Activated CD4-positive, alpha-beta memory T cell treated with anti-CD3 and anti-CD28 coated beads, Interleukin-2, amount 10 ng/mL, durations not matched to agents 7 days and 5 days (primary cell): ENCODE results near the gene ZC3H7A. TPM values are rescaled to one million over a fixed set of nuclear protein-coding genes. Genes with fewer than 3 reads are reported as not detected.

Source experiments
- CTCF ChIA-PET: fragments of 350-600 bp; sonication (Branson Sonifier 250); formaldehyde crosslinking; loops from one replicate; lab custom pipeline; 2021; ENCODE audit warnings: antibody characterized with exemption, inconsistent platforms; lab: Charles Lee
- POLR2A ChIA-PET: fragments of 350-600 bp; sonication (Branson Sonifier 250); formaldehyde crosslinking; loops from one replicate; lab custom pipeline; 2021; ENCODE audit warnings: antibody characterized with exemption; lab: Charles Lee
- DNase-seq: peaks from one replicate; pipeline ENCODE4 v3.0.0-alpha.2; 2020
- H3K27ac Mint-ChIP-seq: one replicate; pipeline ENCODE4 v1.8.0; 2021; ENCODE audit warnings: mild to moderate bottlenecking, mixed read lengths
- H3K27me3 Mint-ChIP-seq: one replicate; pipeline ENCODE4 v1.8.0; 2021; ENCODE audit warnings: mixed read lengths
- H3K36me3 Mint-ChIP-seq: one replicate; pipeline ENCODE4 v1.8.0; 2021; ENCODE audit warnings: low read depth, mixed read lengths
- H3K4me1 Mint-ChIP-seq: one replicate; pipeline ENCODE4 v1.8.0; 2021; ENCODE audit warnings: mixed read lengths
- H3K4me3 Mint-ChIP-seq: one replicate; pipeline ENCODE4 v1.8.0; 2021; ENCODE audit warnings: mild to moderate bottlenecking, mixed read lengths
- H3K9me3 Mint-ChIP-seq: one replicate; pipeline ENCODE4 v1.8.0; 2021; ENCODE audit warnings: mixed read lengths
- total RNA-seq, 2 experiments: library from RNA; stranded (reverse); gene quantifications; one replicate each; pipeline ENCODE4 v1.2.3, GENCODE V29; 2021

The ZC3H7A gene
- total RNA-seq, 2 experiments from 2014 or later, result 68.9 to 70.9 TPM

DNA sequence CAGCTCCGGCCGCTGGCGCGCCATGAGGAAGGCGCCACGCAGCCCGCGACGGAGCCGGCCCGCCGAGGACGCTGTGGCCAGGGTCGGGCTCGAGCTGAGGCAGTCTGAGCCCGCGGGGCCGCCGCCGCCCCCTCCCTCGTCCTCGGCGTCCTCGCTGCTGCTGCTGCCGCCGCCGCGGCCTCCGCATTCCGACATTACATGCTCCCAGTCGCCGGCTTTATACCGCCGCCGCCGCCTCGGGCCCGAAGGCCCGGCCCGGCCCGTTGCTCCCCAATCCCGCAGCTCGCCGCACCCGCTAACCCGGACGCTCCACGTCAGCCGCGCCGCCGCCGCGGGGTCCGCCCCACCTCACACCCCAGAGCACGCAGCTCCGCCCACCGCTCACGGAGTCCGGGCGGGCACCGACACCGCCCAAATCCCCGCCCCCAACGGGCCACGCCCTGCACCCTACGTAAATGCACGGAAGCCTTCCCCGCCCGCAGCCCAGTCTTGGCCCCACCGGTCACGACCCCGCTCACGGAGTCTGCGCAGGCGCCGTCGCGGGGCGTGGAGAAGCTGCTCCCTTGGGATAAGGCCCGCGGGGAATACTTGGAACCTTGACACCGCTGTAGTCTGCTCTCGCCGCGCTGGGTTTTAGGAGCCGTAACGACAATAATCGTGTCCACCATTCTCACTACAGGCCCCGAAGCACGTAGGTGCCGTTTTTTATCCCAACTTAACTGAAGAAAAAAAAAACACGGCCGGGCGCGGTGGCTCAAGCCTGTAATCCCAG lies 54.3 kb downstream of the ZC3H7A start, which contains the start of gene TXNDC11:
TSS of gene TXNDC11 (minus strand) at position 322 of the 772 bp plus-strand sequence. CDS start at position 195, 127 bp downstream.
- peak within 1 kb of the TSS; percentile 86 for H3K4me3 Mint-ChIP-seq
- peaks cover 53% of the 10 kb centered on the region for H3K4me1 Mint-ChIP-seq

GRCh38 chr16:11742093-11742535 lies 54.9 kb downstream of the ZC3H7A start:
- DNase-seq, result peak; percentile 64
- Mint-ChIP-seq H3K36me3 (peaks cover 39% of the 10 kb centered on the region), H3K4me3 (peak overlapping the region; percentile 84), H3K4me1 (peaks cover 54% of the 10 kb centered on the region), H3K27me3 (no peaks in the 10 kb centered on the region), H3K27ac (peak overlapping the region; percentile 79), H3K9me3 (no peaks in the 10 kb centered on the region)
- ChIA-PET CTCF (interaction anchor here (1.0 to 4.2 kb wide), 7 partner anchors 30 to 174 kb away, joined by 3 to 30 read pairs (median 4); partner anchors contain the start of genes GSPT1 and ZC3H7A), POLR2A (interaction anchor here (0.9 to 6.9 kb wide), 37 partner anchors 9 to 800 kb away, joined by 3 to 113 read pairs (median 5); partner anchors contain the start of genes DEXI, GSPT1, RSL1D1 and ZC3H7A)

More for the DNA sequence above, 54.3 kb downstream of the ZC3H7A start, which contains the start of gene TXNDC11:
- Mint-ChIP-seq H3K9me3 (no peaks in the 10 kb centered on the region), H3K27ac (peak within 1 kb of the TSS; percentile 92), H3K36me3 (peaks cover 37% of the 10 kb centered on the region), H3K27me3 (no peaks in the 10 kb centered on the region)
- ChIA-PET CTCF (interaction anchor here (1.0 to 4.2 kb wide), 8 partner anchors 20 to 173 kb away, joined by 3 to 30 read pairs (median 4); partner anchors contain the start of genes GSPT1 and ZC3H7A), POLR2A (interaction anchor here (0.9 to 6.9 kb wide), 37 partner anchors 10 to 800 kb away, joined by 3 to 113 read pairs (median 5); partner anchors contain the start of genes DEXI, GSPT1, RSL1D1 and ZC3H7A)
- DNase-seq, result peak; percentile 99

- DNase-seq, result no peak
- Mint-ChIP-seq H3K27ac (peak overlapping the region; percentile 79), H3K9me3 (no peaks in the 10 kb centered on the region), H3K4me1 (peaks cover 65% of the 10 kb centered on the region), H3K27me3 (no peaks in the 10 kb centered on the region), H3K36me3 (peaks cover 53% of the 10 kb centered on the region), H3K4me3 (peak overlapping the region; percentile 84)
- ChIA-PET POLR2A (interaction anchor here (3.2 to 6.9 kb wide), 2 partner anchors 8 to 57 kb away, joined by 41 to 113 read pairs; partner anchors contain the start of gene ZC3H7A), CTCF (interaction anchor here (4.2 kb wide), 1 partner anchor 57 kb away, joined by 30 read pairs; the partner anchor contains the start of gene ZC3H7A)
Measured at GRCh38 chr16:11740567-11740966, 56.5 kb downstream of the ZC3H7A start.

DNA sequence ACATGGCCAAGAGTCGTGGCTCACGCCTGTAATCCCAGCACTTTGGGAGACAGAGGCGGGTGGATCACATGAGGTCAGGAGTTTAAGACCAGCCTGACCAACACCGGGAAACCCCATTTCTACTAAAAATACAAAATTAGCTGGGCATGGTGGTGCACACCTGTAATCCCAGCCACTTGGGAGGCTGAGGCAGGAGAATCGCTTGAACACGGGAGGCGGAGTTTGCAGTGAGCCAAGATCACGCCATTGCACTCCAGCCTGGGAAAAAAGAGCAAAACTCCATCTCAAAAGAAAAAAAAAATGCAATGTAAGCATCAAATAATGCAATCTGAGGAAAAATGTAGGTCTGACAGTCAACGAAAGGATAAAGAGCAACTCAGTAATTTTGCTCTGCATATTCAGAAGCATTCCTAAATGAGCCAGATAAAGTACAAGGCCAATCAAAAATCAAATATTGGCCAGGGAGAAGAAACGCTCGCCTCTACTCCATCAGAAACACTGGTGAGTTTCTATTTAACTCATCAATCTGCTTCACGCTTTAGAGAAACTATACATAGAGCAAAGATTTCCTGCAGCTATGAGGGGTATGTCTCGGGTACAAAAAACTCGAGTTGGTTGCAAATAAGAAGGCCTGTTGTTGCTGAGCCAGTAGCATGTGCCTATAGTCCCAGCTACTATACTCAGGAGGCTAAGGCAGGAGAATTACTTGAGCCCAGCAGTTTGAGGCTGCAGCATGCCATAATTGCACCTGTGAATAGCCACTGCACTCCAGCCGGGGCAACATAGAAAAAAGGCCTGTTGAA lies 58.1 kb downstream of the ZC3H7A start:
- H3K27ac Mint-ChIP-seq, result peak overlapping the region; percentile 63
- H3K36me3 Mint-ChIP-seq, result peaks cover 69% of the 10 kb centered on the region
- peaks cover 73% of the 10 kb centered on the region for H3K4me1 Mint-ChIP-seq
- CTCF ChIA-PET, result interaction anchor here (0.9 to 1.7 kb wide), 3 partner anchors 9 to 329 kb away, joined by 3 to 5 read pairs (median 3); partner anchors contain the start of gene ZC3H7A
- H3K27me3 Mint-ChIP-seq, result no peaks in the 10 kb centered on the region
- POLR2A ChIA-PET, result interaction anchor here (0.7 to 6.9 kb wide), 3 partner anchors 9 to 178 kb away, joined by 3 to 113 read pairs (median 7); partner anchors contain the start of gene ZC3H7A
- H3K9me3 Mint-ChIP-seq, result no peaks in the 10 kb centered on the region
- DNase-seq, result no peak
- H3K4me3 Mint-ChIP-seq, result peak overlapping the region; percentile 84

GRCh38 chr16:11737713-11738112 lies 59.3 kb downstream of the ZC3H7A start:
- H3K4me1 Mint-ChIP-seq, result peaks cover 73% of the 10 kb centered on the region
- POLR2A ChIA-PET, result no interaction called here
- no peaks in the 10 kb centered on the region for H3K9me3 Mint-ChIP-seq
- peaks cover 80% of the 10 kb centered on the region for H3K36me3 Mint-ChIP-seq
- CTCF ChIA-PET, result interaction anchor here (0.6 to 0.9 kb wide), 2 partner anchors 330 to 341 kb away, joined by 3 read pairs; no protein-coding TSS in a partner anchor
- H3K4me3 Mint-ChIP-seq, result no peak overlapping the region
- H3K27ac Mint-ChIP-seq, result no peak overlapping the region
- H3K27me3 Mint-ChIP-seq, result no peaks in the 10 kb centered on the region
- no peak for DNase-seq

- H3K9me3 Mint-ChIP-seq, result no peaks in the 10 kb centered on the region
- ChIA-PET CTCF (no interaction called here), POLR2A (interaction anchor here (0.9 to 1.5 kb wide), 2 partner anchors 9 to 481 kb away, joined by 3 read pairs; partner anchors contain the start of gene SOCS1)
- peaks cover 79% of the 10 kb centered on the region for H3K4me1 Mint-ChIP-seq
- no peak for DNase-seq
- H3K27ac Mint-ChIP-seq, result no peak overlapping the region
- no peaks in the 10 kb centered on the region for H3K27me3 Mint-ChIP-seq
- H3K36me3 Mint-ChIP-seq, result peaks cover 86% of the 10 kb centered on the region
- no peak overlapping the region for H3K4me3 Mint-ChIP-seq
Measured at GRCh38 chr16:11736903-11737302, 60.2 kb downstream of the ZC3H7A start.

GRCh38 chr16:11735787-11736186 lies 61.3 kb downstream of the ZC3H7A start:
- POLR2A ChIA-PET, result interaction anchor here (0.8 to 2.4 kb wide), 4 partner anchors 11 to 480 kb away, joined by 3 to 7 read pairs (median 3); partner anchors contain the start of genes SOCS1 and ZC3H7A
- Mint-ChIP-seq H3K4me3 (no peak overlapping the region), H3K4me1 (peaks cover 79% of the 10 kb centered on the region), H3K27ac (no peak overlapping the region), H3K36me3 (peaks cover 85% of the 10 kb centered on the region), H3K27me3 (no peaks in the 10 kb centered on the region), H3K9me3 (no peaks in the 10 kb centered on the region)
- no peak for DNase-seq
- CTCF ChIA-PET, result interaction anchor here (1.2 kb wide), 1 partner anchor 13 kb away, joined by 3 read pairs; no protein-coding TSS in a partner anchor

DNA sequence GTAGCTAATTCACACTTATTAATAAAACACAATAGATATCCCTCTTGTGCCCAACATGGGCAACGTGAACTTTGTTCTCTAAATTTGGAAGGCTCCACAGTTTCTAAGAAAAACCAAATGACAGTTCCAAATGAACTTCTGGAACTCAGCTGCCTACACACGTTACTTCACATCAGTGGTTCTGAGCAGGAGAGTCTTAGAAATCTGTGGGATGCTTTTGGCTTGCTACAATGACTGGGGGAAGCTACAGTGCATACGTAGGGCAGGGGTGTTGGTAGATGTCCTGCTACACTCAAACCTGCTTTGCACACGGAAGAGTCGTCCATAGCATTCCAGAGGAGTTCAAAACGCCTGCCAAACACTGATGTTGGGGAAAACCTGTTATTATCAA lies 62.4 kb downstream of the ZC3H7A start:
- peak overlapping the region; percentile 37 for H3K27ac Mint-ChIP-seq
- DNase-seq, result no peak
- CTCF ChIA-PET, result interaction anchor here (0.5 to 1.2 kb wide), 2 partner anchors 10 to 11 kb away, joined by 3 read pairs; no protein-coding TSS in a partner anchor
- H3K9me3 Mint-ChIP-seq, result no peaks in the 10 kb centered on the region
- H3K27me3 Mint-ChIP-seq, result no peaks in the 10 kb centered on the region
- no peak overlapping the region for H3K4me3 Mint-ChIP-seq
- POLR2A ChIA-PET, result interaction anchor here (0.7 to 4.5 kb wide), 3 partner anchors 7 to 63 kb away, joined by 3 to 41 read pairs (median 7); partner anchors contain the start of genes TXNDC11 and ZC3H7A
- H3K4me1 Mint-ChIP-seq, result peaks cover 77% of the 10 kb centered on the region
- peaks cover 88% of the 10 kb centered on the region for H3K36me3 Mint-ChIP-seq

- H3K9me3 Mint-ChIP-seq, result no peaks in the 10 kb centered on the region
- H3K4me1 Mint-ChIP-seq, result peaks cover 77% of the 10 kb centered on the region
- ChIA-PET POLR2A (interaction anchor here (0.7 to 4.5 kb wide), 3 partner anchors 8 to 63 kb away, joined by 3 to 41 read pairs (median 7); partner anchors contain the start of genes TXNDC11 and ZC3H7A), CTCF (interaction anchor here (0.5 kb wide), 1 partner anchor 11 kb away, joined by 3 read pairs; no protein-coding TSS in a partner anchor)
- no peaks in the 10 kb centered on the region for H3K27me3 Mint-ChIP-seq
- H3K36me3 Mint-ChIP-seq, result peaks cover 89% of the 10 kb centered on the region
- peak overlapping the region; percentile 37 for H3K27ac Mint-ChIP-seq
- no peak for DNase-seq
- peak overlapping the region; percentile 10 for H3K4me3 Mint-ChIP-seq
Measured at GRCh38 chr16:11734025-11734652, 62.9 kb downstream of the ZC3H7A start.

GRCh38 chr16:11731222-11731621 lies 65.8 kb downstream of the ZC3H7A start:
- H3K27ac Mint-ChIP-seq, result no peak overlapping the region
- DNase-seq, result no peak
- POLR2A ChIA-PET, result interaction anchor here (1.2 to 4.5 kb wide), 2 partner anchors 11 to 196 kb away, joined by 4 to 41 read pairs; partner anchors contain the start of gene TXNDC11
- peaks cover 88% of the 10 kb centered on the region for H3K36me3 Mint-ChIP-seq
- no peaks in the 10 kb centered on the region for H3K27me3 Mint-ChIP-seq
- no peak overlapping the region for H3K4me3 Mint-ChIP-seq
- no peaks in the 10 kb centered on the region for H3K9me3 Mint-ChIP-seq
- CTCF ChIA-PET, result interaction anchor here (2.1 kb wide), 1 partner anchor 17 kb away, joined by 6 read pairs; no protein-coding TSS in a partner anchor
- peaks cover 73% of the 10 kb centered on the region for H3K4me1 Mint-ChIP-seq

DNA sequence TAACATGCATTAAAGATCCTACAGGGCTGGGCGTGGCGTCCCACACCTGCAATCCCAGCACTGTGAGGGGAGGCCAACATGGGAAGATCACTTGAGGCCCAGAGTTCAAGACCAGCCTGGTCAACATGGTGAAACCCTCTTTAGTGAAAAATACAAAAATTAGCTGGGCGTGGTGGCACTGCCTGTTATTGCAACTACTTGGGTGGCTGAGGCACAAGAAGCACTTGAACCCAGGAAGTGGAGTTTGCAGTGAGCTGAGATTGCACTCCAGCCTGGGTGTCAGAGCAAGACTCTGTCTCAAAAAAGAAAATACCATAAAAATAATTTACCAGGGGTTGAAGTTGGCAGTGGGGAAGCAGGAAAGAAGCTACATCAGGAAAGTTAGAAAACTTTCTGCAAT lies 67.3 kb downstream of the ZC3H7A start:
- H3K27ac Mint-ChIP-seq, result peak overlapping the region; percentile 66
- peaks cover 84% of the 10 kb centered on the region for H3K36me3 Mint-ChIP-seq
- DNase-seq, result no peak
- ChIA-PET CTCF (interaction anchor here (0.6 to 0.7 kb wide), 2 partner anchors 10 to 67 kb away, joined by 3 to 4 read pairs; partner anchors contain the start of gene ZC3H7A), POLR2A (interaction anchor here (1.2 to 3.5 kb wide), 2 partner anchors 9 to 12 kb away, joined by 7 to 17 read pairs; partner anchors contain the start of gene TXNDC11)
- H3K4me3 Mint-ChIP-seq, result no peak overlapping the region
- H3K4me1 Mint-ChIP-seq, result peaks cover 60% of the 10 kb centered on the region
- no peaks in the 10 kb centered on the region for H3K27me3 Mint-ChIP-seq
- no peaks in the 10 kb centered on the region for H3K9me3 Mint-ChIP-seq
